H9 (cell line): ENCODE results near the gene ANXA2. TPM values are rescaled to one million over a fixed set of nuclear protein-coding genes. Genes with fewer than 3 reads are reported as not detected.
A peak's percentile ranks its signal among the peaks of the same experiment; 100 is the strongest.

Experiments
- DNase-seq: peaks from one replicate; pipeline ENCODE4 v3.0.0-alpha.2; 2017
- H2AFZ ChIP-seq: one replicate; pipeline ENCODE4 v1.6.1; 2013; ENCODE audit warnings: mild to moderate bottlenecking, low read length, control low read depth, moderate library complexity
- H2AK5ac ChIP-seq: 2 replicates; pipeline ENCODE4 v1.6.1; 2013; ENCODE audit warnings: low read length, control low read depth, mixed read lengths; ENCODE audit not compliant: insufficient read length
- H2BK120ac ChIP-seq: one replicate; pipeline ENCODE4 v1.6.1; 2013; ENCODE audit warnings: low read depth, mild to moderate bottlenecking, low read length, control low read depth, inconsistent platforms; ENCODE audit not compliant: poor library complexity, severe bottlenecking
- H2BK12ac ChIP-seq: 2 replicates; pipeline ENCODE4 v1.6.1; 2013; ENCODE audit warnings: low read length, control low read depth, mixed read lengths, low read depth; ENCODE audit not compliant: insufficient read length
- H2BK15ac ChIP-seq: 2 replicates; pipeline ENCODE4 v1.6.1; 2013; ENCODE audit warnings: low read depth, low read length, control low read depth
- H2BK20ac ChIP-seq: one replicate; pipeline ENCODE4 v1.6.1; 2013; ENCODE audit warnings: low read depth, mild to moderate bottlenecking, low read length, control low read depth, inconsistent platforms; ENCODE audit not compliant: poor library complexity, severe bottlenecking
- H2BK5ac ChIP-seq: 2 replicates; pipeline ENCODE4 v1.6.1; 2013; ENCODE audit warnings: low read length, control low read depth, mixed read lengths; ENCODE audit not compliant: insufficient read length
- H3K14ac ChIP-seq: 2 replicates; pipeline ENCODE4 v1.6.1; 2013; ENCODE audit warnings: low read length, control low read depth; ENCODE audit not compliant: insufficient read depth
- H3K18ac ChIP-seq: 2 replicates; pipeline ENCODE4 v1.6.1; 2013; ENCODE audit warnings: low read depth, mild to moderate bottlenecking, mixed read lengths, low read length, control low read depth; ENCODE audit not compliant: insufficient read length
- H3K23ac ChIP-seq: 2 replicates; pipeline ENCODE4 v1.6.1; 2013; ENCODE audit warnings: low read length, control low read depth, mixed read lengths, low read depth; ENCODE audit not compliant: insufficient read length
- H3K23me2 ChIP-seq: 2 replicates; pipeline ENCODE4 v1.6.1; 2013; ENCODE audit warnings: low read depth, mild to moderate bottlenecking, mixed read lengths, low read length, control low read depth; ENCODE audit not compliant: insufficient read length, poor library complexity, severe bottlenecking
- H3K27ac ChIP-seq: 2 replicates; pipeline ENCODE4 v1.5.1; 2013; ENCODE audit warnings: low read length, control low read depth, mixed read lengths, low read depth; ENCODE audit not compliant: insufficient read length
- H3K27me3 ChIP-seq: 2 replicates; pipeline ENCODE4 v1.6.1; 2013; ENCODE audit warnings: low read length, control low read depth, inconsistent platforms; ENCODE audit not compliant: insufficient read depth
- H3K4ac ChIP-seq: 2 replicates; pipeline ENCODE4 v1.6.1; 2013; ENCODE audit warnings: low read depth, mild to moderate bottlenecking, control low read depth, inconsistent platforms, low read length, moderate library complexity
- H3K4me1 ChIP-seq: 2 replicates; pipeline ENCODE4 v1.6.1; 2013; ENCODE audit warnings: low read length, control low read depth, inconsistent platforms; ENCODE audit not compliant: insufficient read depth
- H3K4me2 ChIP-seq: 2 replicates; pipeline ENCODE4 v1.6.1; 2013; ENCODE audit warnings: low read length, control low read depth, mixed read lengths; ENCODE audit not compliant: insufficient read length, insufficient read depth
- H3K56ac ChIP-seq: 2 replicates; pipeline ENCODE4 v1.6.1; 2013; ENCODE audit warnings: low read depth, mild to moderate bottlenecking, mixed read lengths, low read length, control low read depth; ENCODE audit not compliant: insufficient read length
- H3K79me1 ChIP-seq: 2 replicates; pipeline ENCODE4 v1.6.1; 2013; ENCODE audit warnings: low read depth, mild to moderate bottlenecking, moderate library complexity, low read length, control low read depth, inconsistent platforms; ENCODE audit not compliant: insufficient read depth, poor library complexity, severe bottlenecking
- H3K79me2 ChIP-seq: 2 replicates; pipeline ENCODE4 v1.6.1; 2013; ENCODE audit warnings: low read length, control low read depth, inconsistent platforms; ENCODE audit not compliant: insufficient read depth
- H3K9ac ChIP-seq: 2 replicates; pipeline ENCODE4 v1.6.1; 2013; ENCODE audit warnings: low read length, control low read depth, mixed read lengths; ENCODE audit not compliant: insufficient read length; ENCODE audit errors: extremely low read depth
- H3K9me3 ChIP-seq: one replicate; pipeline ENCODE4 v1.6.1; 2013; ENCODE audit warnings: low read depth, low read length, inconsistent platforms; ENCODE audit not compliant: control insufficient read depth
- H3T11ph ChIP-seq: one replicate; pipeline ENCODE4 v1.6.1; 2013; ENCODE audit warnings: mild to moderate bottlenecking, low read length, control low read depth, inconsistent platforms
- H4K20me1 ChIP-seq: one replicate; pipeline ENCODE4 v1.6.1; 2013; ENCODE audit not compliant: control insufficient read depth, insufficient read length, insufficient read depth
- H4K5ac ChIP-seq: 2 replicates; pipeline ENCODE4 v1.6.1; 2013; ENCODE audit warnings: low read depth, mild to moderate bottlenecking, mixed read lengths, low read length, control low read depth; ENCODE audit not compliant: insufficient read length
- H4K8ac ChIP-seq: replicated peaks from 2 replicates; pipeline ENCODE4 v1.6.1; 2013; ENCODE audit warnings: low read length, control low read depth, mixed read lengths, low read depth; ENCODE audit not compliant: insufficient read length
- H4K91ac ChIP-seq: 2 replicates; pipeline ENCODE4 v1.6.1; 2013; ENCODE audit warnings: low read depth, mild to moderate bottlenecking, moderate library complexity, mixed read lengths, low read length, control low read depth; ENCODE audit not compliant: insufficient read length
- H3K27ac Mint-ChIP-seq, 3 experiments: 2 replicates in 2 of 3; 3 replicates in 1 of 3; pipeline ENCODE4 v1.8.0; 2020 to 2021; ENCODE audit warnings: mixed read lengths in 3 of 3, mild to moderate bottlenecking in 1 of 3, moderate library complexity in 1 of 3
- H3K27me3 Mint-ChIP-seq: 2 replicates; pipeline ENCODE4 v1.8.0; 2021; ENCODE audit warnings: low read depth, mild to moderate bottlenecking, moderate library complexity, mixed read lengths
- H3K36me3 Mint-ChIP-seq, 3 experiments: 2 replicates in 2 of 3; 3 replicates in 1 of 3; pipeline ENCODE4 v1.8.0; 2020 to 2021; ENCODE audit warnings: low read depth in 3 of 3, mixed read lengths in 3 of 3; ENCODE audit not compliant: insufficient read depth in 1 of 3
- H3K4me1 Mint-ChIP-seq, 2 experiments: 2 replicates each; pipeline ENCODE4 v1.8.0; 2020; ENCODE audit warnings: mixed read lengths in 2 of 2
- H3K4me3 Mint-ChIP-seq, 2 experiments: 2 replicates in 1 of 2; 3 replicates in 1 of 2; pipeline ENCODE4 v1.8.0; 2020 to 2021; ENCODE audit warnings: mild to moderate bottlenecking in 2 of 2, mixed read lengths in 2 of 2, moderate library complexity in 1 of 2
- H3K9me3 Mint-ChIP-seq, 2 experiments: 2 replicates in 1 of 2; 3 replicates in 1 of 2; pipeline ENCODE4 v1.8.0; 2020; ENCODE audit warnings: mild to moderate bottlenecking in 2 of 2, mixed read lengths in 2 of 2, moderate library complexity in 1 of 2
- CTCF ChIP-seq: fragments of 200-600 bp; sonication (generic); conservative IDR thresholded peaks from 3 replicates; pipeline ENCODE4 v1.8.0; 2021; ENCODE audit warnings: antibody characterized with exemption, mild to moderate bottlenecking
- WGBS: extraction: QIAGEN DNeasy Blood & Tissue Kit; methylation state at CpG from one replicate; pipeline ENCODE4 v1.1.7; 2013; ENCODE audit warnings: missing lambda C conversion rate, low lambda C conversion rate, mixed read lengths; ENCODE audit not compliant: insufficient read length; ENCODE audit errors: extremely low coverage; 5-methylcytosine and 5-hydroxymethylcytosine counted together
- total RNA-seq: library from RNA; stranded (reverse); gene quantifications from 2 replicates; pipeline ENCODE4 v1.2.1, GENCODE V29; 2021

Gene ANXA2
- total RNA-seq, 1 experiment from 2014 or later: 126 TPM

DNA sequence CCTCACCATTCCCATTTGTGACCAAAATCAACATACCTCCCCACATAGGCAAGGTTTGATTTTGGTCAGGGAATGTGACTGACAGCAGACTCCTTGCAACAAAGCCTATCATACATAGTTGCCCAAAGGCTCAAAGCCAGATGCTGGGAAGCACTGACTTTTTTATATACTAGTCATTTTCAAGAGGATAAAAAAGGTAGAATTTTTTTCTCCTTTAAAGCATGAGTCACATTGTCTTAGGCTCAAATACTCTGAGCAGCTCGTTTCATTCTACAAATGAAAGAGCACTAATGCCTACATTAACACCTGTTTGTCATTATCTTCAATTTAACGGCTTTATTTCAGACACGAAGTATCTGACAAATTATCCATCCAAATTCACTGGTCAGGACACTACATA, 45.0 kb upstream of the ANXA2 start:
- Mint-ChIP-seq H3K4me3 (no peak overlapping the region), H3K9me3 (no peaks in the 10 kb centered on the region), H3K27me3 (no peaks in the 10 kb centered on the region), H3K4me1 (no peaks in the 10 kb centered on the region), H3K36me3 (peaks cover 0 to 35% (median 31%) of the 10 kb centered on the region in 3 experiments; a peak in 5 of 7 replicates), H3K27ac (peak overlapping the region in 1 of 3 experiments; percentile 52; a peak in 1 of 7 replicates)
- Histone ChIP-seq H3K18ac (no peak overlapping the region), H2BK120ac (no peak overlapping the region), H3K23me2 (no peaks in the 10 kb centered on the region), H4K8ac (no peak overlapping the region), H2BK5ac (no peak overlapping the region), H3K79me1 (no peaks in the 10 kb centered on the region), H4K5ac (no peak overlapping the region), H2AFZ (no peak overlapping the region), H3K27ac (no peak overlapping the region), H3K14ac (no peak overlapping the region), H3K4me2 (no peak overlapping the region), H3K9me3 (no peaks in the 10 kb centered on the region), H3K4ac (no peak overlapping the region), H3K79me2 (no peaks in the 10 kb centered on the region), H3K4me1 (no peaks in the 10 kb centered on the region), H3T11ph (no peak overlapping the region), H3K23ac (no peak overlapping the region), H3K56ac (no peak overlapping the region), H3K9ac (no peak overlapping the region), H2AK5ac (no peak overlapping the region), H4K20me1 (no peaks in the 10 kb centered on the region), H2BK12ac (no peak overlapping the region), H2BK20ac (no peak overlapping the region), H2BK15ac (no peak overlapping the region), H3K27me3 (no peaks in the 10 kb centered on the region), H4K91ac (no peak overlapping the region)
- no peak for DNase-seq
- no CpG with 5 or more reads among the region's 3 CpGs for WGBS
- TF ChIP-seq CTCF: no peak
